ENCODE measurements around the gene PDRG1.

Gene PDRG1

GRCh38 chr20:31907046-31907445 lies 44.8 kb downstream of the PDRG1 start:
- no peak for DNase-seq (ENCODE audit: low spot score)

DNA sequence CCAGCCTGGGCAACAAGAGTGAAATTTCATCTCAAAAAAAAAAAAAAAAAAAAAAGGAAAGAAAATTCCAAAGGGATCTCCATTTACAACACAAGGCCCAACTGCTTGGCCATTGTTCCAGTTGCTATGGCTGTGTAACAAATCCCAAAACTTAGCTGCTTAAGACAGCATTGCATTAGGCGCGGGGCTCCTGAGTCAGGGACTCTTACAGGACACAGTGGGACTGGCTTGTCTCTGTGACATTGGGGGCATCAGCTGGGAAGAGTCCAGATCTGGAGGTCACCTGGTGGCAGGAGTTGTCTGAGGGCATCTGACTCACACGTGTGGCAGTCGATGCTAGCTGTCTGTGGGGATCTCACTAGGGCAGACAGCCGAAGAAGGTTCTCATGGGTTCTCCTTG lies 45.8 kb downstream of the PDRG1 start:
- no peak for DNase-seq (ENCODE audit: low spot score)

- DNase-seq (ENCODE audit: low spot score) = no peak
Measured at GRCh38 chr20:31903627-31904386, 48.0 kb downstream of the PDRG1 start.

- no peak for DNase-seq (ENCODE audit: low spot score)
Measured at GRCh38 chr20:31901615-31902014, 50.2 kb downstream of the PDRG1 start.

- no peak for DNase-seq (ENCODE audit: low spot score)
Measured at GRCh38 chr20:31897541-31897940, 54.3 kb downstream of the PDRG1 start.

DNA sequence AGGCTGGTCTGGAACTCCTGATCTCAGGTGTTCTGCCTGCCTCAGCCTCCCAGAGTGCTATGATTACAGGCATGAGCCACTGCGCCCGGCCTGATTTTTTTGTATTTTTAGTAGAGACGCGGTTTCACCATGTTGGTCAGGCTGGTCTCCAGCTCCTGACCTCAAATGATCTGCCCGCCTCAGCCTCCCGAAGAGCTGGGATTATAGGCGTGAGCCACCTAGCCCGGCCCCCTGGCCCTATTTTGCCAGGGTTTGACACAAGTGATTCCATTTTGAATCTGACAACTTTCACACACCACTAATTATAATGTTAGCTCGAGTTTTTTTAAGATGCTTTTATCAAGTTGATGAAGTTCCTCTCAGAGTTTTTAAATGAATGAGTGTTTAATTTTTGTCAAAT lies 55.8 kb downstream of the PDRG1 start:
- DNase-seq (ENCODE audit: low spot score) = no peak

DNA sequence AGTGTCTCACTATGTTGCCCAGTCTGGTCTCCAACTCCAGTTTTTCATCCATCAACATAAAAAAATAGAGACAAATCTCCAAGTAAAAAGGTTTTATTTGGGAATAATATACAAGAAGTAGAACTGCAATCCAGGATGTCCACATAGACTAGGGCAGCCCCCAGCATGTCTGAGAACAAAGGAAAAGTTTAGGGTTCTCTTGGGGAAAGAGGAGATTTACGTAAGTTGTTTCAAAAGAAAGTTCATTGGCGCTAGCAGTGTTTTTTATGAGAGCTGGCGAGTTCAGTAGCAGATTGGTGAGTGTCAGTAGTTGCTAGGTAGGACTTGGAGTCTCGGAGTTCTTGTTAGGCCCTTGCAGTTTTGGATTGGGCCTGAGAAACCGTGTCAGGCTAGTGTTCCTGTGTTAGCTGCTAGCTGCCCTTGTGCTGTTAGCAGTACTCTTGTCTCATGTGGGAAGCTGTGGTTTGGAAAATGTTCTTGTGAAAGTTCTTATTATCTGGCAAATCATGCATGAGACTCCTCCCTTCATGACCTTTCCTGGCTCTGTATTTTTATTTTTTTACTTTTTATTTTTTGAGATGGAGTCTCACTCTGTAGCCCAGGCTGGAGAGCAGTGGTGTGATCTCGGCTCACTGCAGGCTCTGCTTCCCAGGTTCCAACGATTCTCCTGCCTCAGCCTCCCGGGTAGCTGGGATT lies 56.7 kb downstream of the PDRG1 start:
- DNase-seq (ENCODE audit: low spot score) = no peak

Data from hematopoietic multipotent progenitor cell treated with erythropoietin and hydrocortisone succinate and interleukin-3 and kit ligand, for 15 days (in vitro differentiated cells).